HepG2 (cell line): ENCODE measurements around the gene IGSF21. TPM values are rescaled to one million over a fixed set of nuclear protein-coding genes. Genes with fewer than 3 reads are reported as not detected.

ENCODE experiments used
- AGO2 ChIP-seq: fragments of 200-400 bp; formaldehyde crosslinking; optimal IDR thresholded peaks from 2 replicates; pipeline ENCODE3; 2017; ENCODE audit warnings: mild to moderate bottlenecking, low read depth, low read length, moderate library complexity
- ARNT ChIP-seq: fragments of 450-650 bp; IDR thresholded peaks from 2 replicates; pipeline ENCODE4 v1.6.1; 2017
- BRCA1 ChIP-seq: sonication (generic); formaldehyde crosslinking; IDR thresholded peaks from 2 replicates; pipeline ENCODE4 v1.4.0; 2020; ENCODE audit warnings: missing genetic modification reagents
- ERF ChIP-seq: IDR thresholded peaks from 2 replicates; pipeline ENCODE4 v1.6.1; 2018; ENCODE audit warnings: missing biosample characterization, missing genetic modification reagents
- FOSL2 ChIP-seq: sonication (generic); formaldehyde crosslinking; IDR thresholded peaks from 2 replicates; pipeline ENCODE4 v1.4.0; 2020; ENCODE audit warnings: missing genetic modification reagents
- KMT2A ChIP-seq: sonication (generic); formaldehyde crosslinking; IDR thresholded peaks from 2 replicates; pipeline ENCODE4 v1.4.0; 2020; ENCODE audit warnings: missing genetic modification reagents
- SATB2 ChIP-seq: sonication (generic); formaldehyde crosslinking; IDR thresholded peaks from 2 replicates; pipeline ENCODE4 v1.5.0; 2020; ENCODE audit warnings: missing genetic modification reagents
- SMAD9 ChIP-seq: sonication (generic); formaldehyde crosslinking; IDR thresholded peaks from 2 replicates; pipeline ENCODE4 v1.5.1; 2020; ENCODE audit warnings: mild to moderate bottlenecking, missing genetic modification reagents
- SOX5 ChIP-seq: IDR thresholded peaks from 2 replicates; pipeline ENCODE4 v1.6.1; 2016; ENCODE audit warnings: borderline replicate concordance
- ZNF44 ChIP-seq: sonication (generic); formaldehyde crosslinking; IDR thresholded peaks from 2 replicates; pipeline ENCODE4 v1.5.1; 2020; ENCODE audit warnings: mild to moderate bottlenecking, missing genetic modification reagents
- ZNF747 ChIP-seq: sonication (generic); formaldehyde crosslinking; IDR thresholded peaks from 2 replicates; pipeline ENCODE4 v1.8.1; 2023; ENCODE audit warnings: missing genetic modification reagents, mild to moderate bottlenecking, borderline replicate concordance
- polyA plus RNA-seq, 8 experiments: library from polyadenylated mRNA; depleted of rRNA in 3 of 8; stranded (reverse) in 7 of 8; unstranded in 1 of 8; fragments of >200 nt; fragmentation: Illumina TruSeq in 4 of 8; extraction: Trizol in 4 of 8; gene quantifications; 2 replicates each; pipeline versions ENCODE4 v1.2.1 to v1.2.3, GENCODE V29; 2011 to 2016; ENCODE audit warnings: low read depth in 4 of 8, missing spikeins in 1 of 8, mixed read lengths in 1 of 8; ENCODE audit not compliant: insufficient read depth in 1 of 8
- total RNA-seq, 5 experiments: library from RNA; depleted of rRNA; stranded (reverse); fragments of >200 nt; fragmentation: Illumina TruSeq; extraction: Trizol; gene quantifications; 2 replicates each; pipeline ENCODE4 v1.2.3, GENCODE V29; 2016; ENCODE audit warnings: low read depth in 1 of 5
- TF ChIP-seq, protein P1 (sequence below), 2 experiments: sonication (generic) in 1 of 2; formaldehyde crosslinking in 1 of 2; IDR thresholded peaks; 2 replicates each; pipeline versions ENCODE4 v1.6.1 to v1.9.0; 2014 to 2022; ENCODE audit warnings: antibody characterized with exemption in 1 of 2, borderline replicate concordance in 1 of 2, inconsistent platforms in 1 of 2, low read depth in 1 of 2, missing genetic modification reagents in 1 of 2
- TF ChIP-seq, protein P2 (sequence below): sonication (generic); formaldehyde crosslinking; IDR thresholded peaks from 2 replicates; pipeline ENCODE4 v1.5.1; 2020; ENCODE audit warnings: missing genetic modification reagents, mild to moderate bottlenecking, borderline replicate concordance
- TF ChIP-seq, protein P3 (sequence below): sonication (generic); formaldehyde crosslinking; IDR thresholded peaks from 2 replicates; pipeline ENCODE4 v1.4.0; 2020; ENCODE audit warnings: missing genetic modification reagents, mild to moderate bottlenecking, borderline replicate concordance
- TF ChIP-seq, protein P4 (sequence below): sonication (generic); formaldehyde crosslinking; IDR thresholded peaks from 2 replicates; pipeline ENCODE4 v1.4.0; 2020; ENCODE audit warnings: missing genetic modification reagents, borderline replicate concordance
- TF ChIP-seq, protein P5 (sequence below): sonication (generic); formaldehyde crosslinking; IDR thresholded peaks from 2 replicates; pipeline ENCODE4 v1.8.0; 2022; ENCODE audit warnings: mild to moderate bottlenecking, missing genetic modification reagents, moderate library complexity

The IGSF21 gene
- total and polyA plus RNA-seq, 2 of the 13 experiments (the other 11 are each of a cell fraction or from before 2014, with no cell fraction given): not detected

DNA sequence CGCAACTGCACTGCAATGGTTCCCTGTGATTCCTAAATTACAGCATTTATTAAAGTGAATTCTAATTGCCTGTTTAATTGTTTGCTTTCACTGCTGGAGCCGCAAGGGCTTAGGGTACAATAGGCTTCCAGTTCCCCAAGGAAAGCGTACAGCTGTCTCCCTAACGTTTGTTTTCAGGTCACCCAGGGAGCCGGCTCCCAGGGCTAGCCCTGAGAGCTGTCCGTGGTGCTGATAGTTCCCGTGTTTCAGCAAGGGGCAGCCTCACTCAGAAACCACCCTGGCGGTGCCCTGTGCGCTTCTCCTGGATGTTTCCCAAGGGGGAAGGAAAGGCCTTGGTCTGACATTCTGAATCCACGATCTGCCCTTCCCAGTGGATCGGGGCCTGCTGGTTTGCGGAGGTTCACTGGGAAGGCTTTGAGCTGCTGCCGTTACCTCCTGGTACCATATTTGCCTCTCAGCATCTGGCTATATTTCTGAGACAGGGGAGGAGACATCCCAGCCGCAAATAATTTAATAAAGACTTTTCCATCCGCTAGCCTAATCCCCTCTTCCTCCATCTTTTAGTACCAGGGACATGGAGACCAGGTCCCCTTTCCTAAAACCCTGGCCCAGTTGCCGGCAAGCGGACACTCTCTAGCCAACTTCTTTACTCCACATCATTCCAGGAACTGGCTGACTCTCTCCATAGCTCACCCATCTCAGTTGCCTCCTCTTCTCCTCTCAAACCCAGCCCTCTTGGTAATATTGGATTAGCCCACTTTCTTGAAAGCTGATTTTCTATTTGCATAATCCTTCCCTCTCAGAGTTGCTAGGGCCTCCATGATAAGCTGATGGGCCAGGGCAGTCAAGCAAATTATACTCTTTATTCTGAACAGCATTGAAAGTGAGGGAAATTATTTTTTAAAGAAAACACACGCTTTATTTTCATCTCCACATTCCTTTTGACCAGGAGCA is 149.0 kb downstream of the IGSF21 start (continued):
- TF ChIP-seq BRCA1 (CRISPR knock-in tag): 0 out of 2 replicates have a peak, but pooled peaks have one; percentile 43
- TF ChIP-seq, protein P1, sequence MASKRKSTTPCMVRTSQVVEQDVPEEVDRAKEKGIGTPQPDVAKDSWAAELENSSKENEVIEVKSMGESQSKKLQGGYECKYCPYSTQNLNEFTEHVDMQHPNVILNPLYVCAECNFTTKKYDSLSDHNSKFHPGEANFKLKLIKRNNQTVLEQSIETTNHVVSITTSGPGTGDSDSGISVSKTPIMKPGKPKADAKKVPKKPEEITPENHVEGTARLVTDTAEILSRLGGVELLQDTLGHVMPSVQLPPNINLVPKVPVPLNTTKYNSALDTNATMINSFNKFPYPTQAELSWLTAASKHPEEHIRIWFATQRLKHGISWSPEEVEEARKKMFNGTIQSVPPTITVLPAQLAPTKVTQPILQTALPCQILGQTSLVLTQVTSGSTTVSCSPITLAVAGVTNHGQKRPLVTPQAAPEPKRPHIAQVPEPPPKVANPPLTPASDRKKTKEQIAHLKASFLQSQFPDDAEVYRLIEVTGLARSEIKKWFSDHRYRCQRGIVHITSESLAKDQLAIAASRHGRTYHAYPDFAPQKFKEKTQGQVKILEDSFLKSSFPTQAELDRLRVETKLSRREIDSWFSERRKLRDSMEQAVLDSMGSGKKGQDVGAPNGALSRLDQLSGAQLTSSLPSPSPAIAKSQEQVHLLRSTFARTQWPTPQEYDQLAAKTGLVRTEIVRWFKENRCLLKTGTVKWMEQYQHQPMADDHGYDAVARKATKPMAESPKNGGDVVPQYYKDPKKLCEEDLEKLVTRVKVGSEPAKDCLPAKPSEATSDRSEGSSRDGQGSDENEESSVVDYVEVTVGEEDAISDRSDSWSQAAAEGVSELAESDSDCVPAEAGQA (IDR thresholded peaks at IDR 0.05; ENCODE audit: low read depth): no peak
- TF ChIP-seq, protein P1 (CRISPR knock-in tag; IDR thresholded peaks at IDR 0.05; ENCODE audit: borderline replicate concordance): 0 out of 2 replicates have a peak, but pooled peaks have one; percentile 60
- TF ChIP-seq SOX5 (CRISPR knock-in tag): no peak; the same call in 1 of the 2 replicates
- TF ChIP-seq SMAD9 (CRISPR knock-in tag): no peak
- peak; percentile 66; the same call in 1 of the 2 replicates for TF ChIP-seq SATB2 (CRISPR knock-in tag)
- no peak for TF ChIP-seq FOSL2 (CRISPR knock-in tag)
- TF ChIP-seq ERF (CRISPR knock-in tag): peak; percentile 66; the same call in 1 of the 2 replicates
- TF ChIP-seq ARNT: no peak
- no peak for TF ChIP-seq KMT2A (CRISPR knock-in tag)
- TF ChIP-seq, protein P2, sequence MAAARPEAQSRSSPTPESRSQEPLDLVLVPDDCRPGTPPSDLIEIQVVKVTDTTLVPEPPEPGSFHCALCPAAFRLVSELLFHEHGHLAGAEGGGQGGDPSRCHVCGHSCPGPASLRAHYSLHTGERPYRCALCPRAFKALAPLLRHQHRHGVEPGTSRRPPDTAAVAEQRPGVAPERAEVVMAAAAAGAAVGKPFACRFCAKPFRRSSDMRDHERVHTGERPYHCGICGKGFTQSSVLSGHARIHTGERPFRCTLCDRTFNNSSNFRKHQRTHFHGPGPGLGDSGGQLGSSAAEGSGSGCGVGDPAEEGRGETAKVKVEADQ: no peak
- TF ChIP-seq, protein P3, sequence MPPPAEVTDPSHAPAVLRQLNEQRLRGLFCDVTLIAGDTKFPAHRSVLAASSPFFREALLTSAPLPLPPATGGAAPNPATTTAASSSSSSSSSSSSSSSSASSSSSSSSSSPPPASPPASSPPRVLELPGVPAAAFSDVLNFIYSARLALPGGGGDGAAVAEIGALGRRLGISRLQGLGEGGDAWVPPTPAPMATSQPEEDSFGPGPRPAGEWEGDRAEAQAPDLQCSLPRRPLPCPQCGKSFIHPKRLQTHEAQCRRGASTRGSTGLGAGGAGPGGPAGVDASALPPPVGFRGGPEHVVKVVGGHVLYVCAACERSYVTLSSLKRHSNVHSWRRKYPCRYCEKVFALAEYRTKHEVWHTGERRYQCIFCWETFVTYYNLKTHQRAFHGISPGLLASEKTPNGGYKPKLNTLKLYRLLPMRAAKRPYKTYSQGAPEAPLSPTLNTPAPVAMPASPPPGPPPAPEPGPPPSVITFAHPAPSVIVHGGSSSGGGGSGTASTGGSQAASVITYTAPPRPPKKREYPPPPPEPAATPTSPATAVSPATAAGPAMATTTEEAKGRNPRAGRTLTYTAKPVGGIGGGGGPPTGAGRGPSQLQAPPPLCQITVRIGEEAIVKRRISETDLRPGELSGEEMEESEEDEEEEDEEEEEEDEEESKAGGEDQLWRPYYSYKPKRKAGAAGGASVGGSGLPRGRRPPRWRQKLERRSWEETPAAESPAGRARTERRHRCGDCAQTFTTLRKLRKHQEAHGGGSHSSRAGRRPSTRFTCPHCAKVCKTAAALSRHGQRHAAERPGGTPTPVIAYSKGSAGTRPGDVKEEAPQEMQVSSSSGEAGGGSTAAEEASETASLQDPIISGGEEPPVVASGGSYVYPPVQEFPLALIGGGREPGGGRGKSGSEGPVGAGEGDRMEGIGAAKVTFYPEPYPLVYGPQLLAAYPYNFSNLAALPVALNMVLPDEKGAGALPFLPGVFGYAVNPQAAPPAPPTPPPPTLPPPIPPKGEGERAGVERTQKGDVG (CRISPR knock-in tag): no peak
- no peak for TF ChIP-seq AGO2
- TF ChIP-seq ZNF747 (CRISPR knock-in tag): no peak
- TF ChIP-seq ZNF44 (CRISPR knock-in tag): no peak
- TF ChIP-seq, protein P4, sequence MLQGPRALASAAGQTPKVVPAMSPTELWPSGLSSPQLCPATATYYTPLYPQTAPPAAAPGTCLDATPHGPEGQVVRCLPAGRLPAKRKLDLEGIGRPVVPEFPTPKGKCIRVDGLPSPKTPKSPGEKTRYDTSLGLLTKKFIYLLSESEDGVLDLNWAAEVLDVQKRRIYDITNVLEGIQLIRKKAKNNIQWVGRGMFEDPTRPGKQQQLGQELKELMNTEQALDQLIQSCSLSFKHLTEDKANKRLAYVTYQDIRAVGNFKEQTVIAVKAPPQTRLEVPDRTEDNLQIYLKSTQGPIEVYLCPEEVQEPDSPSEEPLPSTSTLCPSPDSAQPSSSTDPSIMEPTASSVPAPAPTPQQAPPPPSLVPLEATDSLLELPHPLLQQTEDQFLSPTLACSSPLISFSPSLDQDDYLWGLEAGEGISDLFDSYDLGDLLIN (CRISPR knock-in tag): peak; percentile 69; the same call in 1 of the 2 replicates
- TF ChIP-seq, protein P5, sequence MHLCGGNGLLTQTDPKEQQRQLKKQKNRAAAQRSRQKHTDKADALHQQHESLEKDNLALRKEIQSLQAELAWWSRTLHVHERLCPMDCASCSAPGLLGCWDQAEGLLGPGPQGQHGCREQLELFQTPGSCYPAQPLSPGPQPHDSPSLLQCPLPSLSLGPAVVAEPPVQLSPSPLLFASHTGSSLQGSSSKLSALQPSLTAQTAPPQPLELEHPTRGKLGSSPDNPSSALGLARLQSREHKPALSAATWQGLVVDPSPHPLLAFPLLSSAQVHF: no peak
